Panc1 (cell line): Measurements from ENCODE around the gene IL16. TPM values are rescaled to one million over a fixed set of nuclear protein-coding genes. Genes with fewer than 3 reads are reported as not detected.

Experiments
- ATAC-seq: fragments of 200-7000 bp; cut with Tn5 transposase; 2 replicates; pipeline ENCODE4 v1.9.1; 2020; ENCODE audit warnings: mild to moderate bottlenecking, moderate library complexity
- BruUV-seq: library from RNA; stranded (reverse); fragments of 400-500 nt; replicated peaks from 2 replicates; lab custom pipeline; 2021; lab: Mats Ljungman, UMichigan
- CTCF ChIA-PET: fragments of 300-600 bp; sonication (Branson Sonifier 250); formaldehyde crosslinking; loops from one replicate; lab custom pipeline; 2022; ENCODE audit warnings: antibody characterized with exemption; lab: Charles Lee
- POLR2A ChIA-PET: fragments of 300-600 bp; sonication (Branson Sonifier 250); formaldehyde crosslinking; loops from one replicate; lab custom pipeline; 2022; ENCODE audit warnings: antibody characterized with exemption; lab: Charles Lee
- DNase-seq: peaks from one replicate; pipeline ENCODE4 v3.0.0-alpha.2; 2010; ENCODE audit warnings: low read depth, low spot score
- H3K27ac ChIP-seq: 2 replicates; pipeline ENCODE4 v1.5.1; 2011; ENCODE audit warnings: mild to moderate bottlenecking, low read length, inconsistent platforms
- H3K27me3 ChIP-seq: fragments of 200-500 bp; sonication (Bioruptor generic); 2 replicates; pipeline ENCODE4 v1.6.0; 2014; ENCODE audit warnings: low read length, inconsistent platforms; ENCODE audit not compliant: control insufficient read depth, insufficient read depth
- H3K36me3 ChIP-seq: fragments of 200-500 bp; sonication (Bioruptor generic); 2 replicates; pipeline ENCODE4 v1.5.1; 2014; ENCODE audit warnings: inconsistent platforms, mild to moderate bottlenecking, low read length, moderate library complexity; ENCODE audit not compliant: control insufficient read depth, insufficient read depth
- H3K4me1 ChIP-seq: 2 replicates; pipeline ENCODE4 v1.5.1; 2011; ENCODE audit warnings: inconsistent platforms, mild to moderate bottlenecking, low read length, moderate library complexity; ENCODE audit not compliant: control insufficient read depth, insufficient read depth
- H3K4me3 ChIP-seq, 2 experiments: 2 replicates each; pipeline ENCODE4 v1.5.1; 2011 to 2012; ENCODE audit warnings: low read depth in 2 of 2, low read length in 2 of 2, mild to moderate bottlenecking in 2 of 2, inconsistent platforms in 1 of 2, moderate library complexity in 1 of 2
- H3K9me3 ChIP-seq: fragments of 200-500 bp; sonication (Bioruptor generic); 2 replicates; pipeline ENCODE4 v1.5.1; 2014; ENCODE audit warnings: low read depth, mild to moderate bottlenecking, inconsistent platforms, low read length, moderate library complexity; ENCODE audit not compliant: control insufficient read depth, insufficient read depth
- POLR2AphosphoS5 ChIP-seq: IDR thresholded peaks from 2 replicates; pipeline ENCODE4 v1.6.1; 2012; ENCODE audit warnings: mild to moderate bottlenecking, low read depth, low read length, moderate library complexity
- SIN3A ChIP-seq: IDR thresholded peaks from 2 replicates; pipeline ENCODE4 v1.6.1; 2012; ENCODE audit warnings: low read depth, mild to moderate bottlenecking, low read length, moderate library complexity, borderline replicate concordance; ENCODE audit not compliant: insufficient read depth
- TCF7L2 ChIP-seq: IDR thresholded peaks from 2 replicates; pipeline ENCODE4 v1.6.1; 2011; ENCODE audit warnings: mild to moderate bottlenecking, low read depth, low read length, inconsistent platforms
- in situ Hi-C: cut with HindIII; loops from 2 replicates; pipeline ENCODE4 v1.10.0; 2016; ENCODE audit warnings: low sequenced_read_pairs, low pct_unique_long_range_greater_than_20kb
- intact Hi-C: fragments of 100-400 bp; cut with micrococcal nuclease; formaldehyde crosslinking; loops from one replicate; pipeline ENCODE4 v1.10.0; 2022; ENCODE audit not compliant: unreplicated experiment
- total RNA-seq: library from RNA; stranded (reverse); gene quantifications from one replicate; pipeline ENCODE4 v1.2.1, GENCODE V29; 2021; ENCODE audit not compliant: unreplicated experiment
- TF ChIP-seq, protein P1 (sequence below): fragments of 450-650 bp; IDR thresholded peaks from 2 replicates; pipeline ENCODE4 v1.5.1; 2017; ENCODE audit warnings: mild to moderate bottlenecking
- TF ChIP-seq, protein P2 (sequence below), 2 experiments: IDR thresholded peaks; 2 replicates each; pipeline ENCODE4 v1.6.1; 2011 to 2012; ENCODE audit warnings: low read depth in 2 of 2, control low read depth in 1 of 2, low read length in 1 of 2, mild to moderate bottlenecking in 1 of 2, moderate library complexity in 1 of 2; ENCODE audit not compliant: insufficient read depth in 1 of 2

IL16 gene
- total RNA-seq, 1 experiment from 2014 or later, result 1.0 TPM

DNA sequence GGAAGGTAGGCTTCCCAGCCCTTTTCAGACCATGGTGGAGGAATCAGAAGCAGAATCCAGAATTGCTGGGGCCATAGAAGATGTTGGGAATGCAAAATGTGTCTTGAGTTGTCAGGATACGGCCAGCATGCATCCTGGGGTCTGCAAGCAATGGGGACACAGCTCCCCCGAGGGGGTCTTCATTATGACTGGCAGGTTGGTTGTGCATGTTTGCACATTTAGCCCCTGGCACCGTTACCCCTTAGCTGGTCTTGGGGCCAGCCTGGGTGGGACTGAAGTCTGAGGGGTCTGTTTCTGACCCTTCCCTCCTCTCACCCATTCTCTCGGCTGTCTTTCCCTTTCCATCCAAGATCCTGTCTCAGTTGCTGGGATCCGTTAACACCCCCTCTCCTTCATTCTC, 76.5 kb downstream of the IL16 start:
- Histone ChIP-seq H3K4me3 (no peak overlapping the region), H3K27ac (no peak overlapping the region), H3K4me1 (no peaks in the 10 kb centered on the region), H3K9me3 (no peaks in the 10 kb centered on the region), H3K36me3 (no peaks in the 10 kb centered on the region), H3K27me3 (no peaks in the 10 kb centered on the region; the same call in 1 of the 2 replicates)
- intact Hi-C loops (no loop called here), in situ Hi-C loops (no loop called here)
- ATAC-seq (no peak), DNase-seq (no peak)
- POLR2A ChIA-PET, result interaction anchor here (0.6 kb wide), 1 partner anchor 118 kb away, joined by 3 read pairs; no protein-coding TSS in a partner anchor
- CTCF ChIA-PET, result no interaction called here
- no TSS peak for BruUV-seq
- TF ChIP-seq, protein P1, sequence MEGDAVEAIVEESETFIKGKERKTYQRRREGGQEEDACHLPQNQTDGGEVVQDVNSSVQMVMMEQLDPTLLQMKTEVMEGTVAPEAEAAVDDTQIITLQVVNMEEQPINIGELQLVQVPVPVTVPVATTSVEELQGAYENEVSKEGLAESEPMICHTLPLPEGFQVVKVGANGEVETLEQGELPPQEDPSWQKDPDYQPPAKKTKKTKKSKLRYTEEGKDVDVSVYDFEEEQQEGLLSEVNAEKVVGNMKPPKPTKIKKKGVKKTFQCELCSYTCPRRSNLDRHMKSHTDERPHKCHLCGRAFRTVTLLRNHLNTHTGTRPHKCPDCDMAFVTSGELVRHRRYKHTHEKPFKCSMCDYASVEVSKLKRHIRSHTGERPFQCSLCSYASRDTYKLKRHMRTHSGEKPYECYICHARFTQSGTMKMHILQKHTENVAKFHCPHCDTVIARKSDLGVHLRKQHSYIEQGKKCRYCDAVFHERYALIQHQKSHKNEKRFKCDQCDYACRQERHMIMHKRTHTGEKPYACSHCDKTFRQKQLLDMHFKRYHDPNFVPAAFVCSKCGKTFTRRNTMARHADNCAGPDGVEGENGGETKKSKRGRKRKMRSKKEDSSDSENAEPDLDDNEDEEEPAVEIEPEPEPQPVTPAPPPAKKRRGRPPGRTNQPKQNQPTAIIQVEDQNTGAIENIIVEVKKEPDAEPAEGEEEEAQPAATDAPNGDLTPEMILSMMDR, result no peak
- TF ChIP-seq SIN3A (no peak), POLR2AphosphoS5 (no peak), TCF7L2 (no peak)
- TF ChIP-seq, protein P2, sequence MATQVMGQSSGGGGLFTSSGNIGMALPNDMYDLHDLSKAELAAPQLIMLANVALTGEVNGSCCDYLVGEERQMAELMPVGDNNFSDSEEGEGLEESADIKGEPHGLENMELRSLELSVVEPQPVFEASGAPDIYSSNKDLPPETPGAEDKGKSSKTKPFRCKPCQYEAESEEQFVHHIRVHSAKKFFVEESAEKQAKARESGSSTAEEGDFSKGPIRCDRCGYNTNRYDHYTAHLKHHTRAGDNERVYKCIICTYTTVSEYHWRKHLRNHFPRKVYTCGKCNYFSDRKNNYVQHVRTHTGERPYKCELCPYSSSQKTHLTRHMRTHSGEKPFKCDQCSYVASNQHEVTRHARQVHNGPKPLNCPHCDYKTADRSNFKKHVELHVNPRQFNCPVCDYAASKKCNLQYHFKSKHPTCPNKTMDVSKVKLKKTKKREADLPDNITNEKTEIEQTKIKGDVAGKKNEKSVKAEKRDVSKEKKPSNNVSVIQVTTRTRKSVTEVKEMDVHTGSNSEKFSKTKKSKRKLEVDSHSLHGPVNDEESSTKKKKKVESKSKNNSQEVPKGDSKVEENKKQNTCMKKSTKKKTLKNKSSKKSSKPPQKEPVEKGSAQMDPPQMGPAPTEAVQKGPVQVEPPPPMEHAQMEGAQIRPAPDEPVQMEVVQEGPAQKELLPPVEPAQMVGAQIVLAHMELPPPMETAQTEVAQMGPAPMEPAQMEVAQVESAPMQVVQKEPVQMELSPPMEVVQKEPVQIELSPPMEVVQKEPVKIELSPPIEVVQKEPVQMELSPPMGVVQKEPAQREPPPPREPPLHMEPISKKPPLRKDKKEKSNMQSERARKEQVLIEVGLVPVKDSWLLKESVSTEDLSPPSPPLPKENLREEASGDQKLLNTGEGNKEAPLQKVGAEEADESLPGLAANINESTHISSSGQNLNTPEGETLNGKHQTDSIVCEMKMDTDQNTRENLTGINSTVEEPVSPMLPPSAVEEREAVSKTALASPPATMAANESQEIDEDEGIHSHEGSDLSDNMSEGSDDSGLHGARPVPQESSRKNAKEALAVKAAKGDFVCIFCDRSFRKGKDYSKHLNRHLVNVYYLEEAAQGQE (IDR thresholded peaks at IDR 0.05; ENCODE audit: insufficient read depth in 1 of 2, low read depth in 2 of 2, low read length in 1 of 2), result no peak

DNA sequence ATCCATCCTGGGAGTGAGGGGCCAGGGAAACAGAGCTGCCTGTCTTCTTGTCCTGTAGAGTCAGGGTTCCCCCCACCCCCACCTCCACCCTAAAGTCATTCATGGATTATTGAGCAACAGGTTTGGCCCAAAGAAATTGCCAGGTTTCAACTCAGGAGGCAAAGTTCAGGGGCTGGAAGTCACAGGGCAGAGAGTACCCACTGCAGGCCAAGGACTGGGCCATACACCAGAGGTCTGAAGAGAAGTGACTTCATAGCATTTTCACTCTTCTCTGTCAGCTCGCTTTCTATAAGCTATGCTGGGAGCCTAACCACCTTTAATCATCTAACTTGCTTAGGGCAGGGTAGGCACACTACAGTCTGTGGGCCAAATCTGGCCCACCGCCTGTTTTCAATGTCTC, 77.2 kb downstream of the IL16 start:
- H3K4me3 ChIP-seq, result no peak overlapping the region
- CTCF ChIA-PET, result interaction anchor here (0.6 to 2.2 kb wide), 2 partner anchors 8 to 423 kb away, joined by 5 to 7 read pairs; no protein-coding TSS in a partner anchor
- TF ChIP-seq TCF7L2, result no peak
- H3K27ac ChIP-seq, result no peak overlapping the region
- intact Hi-C loops (no loop called here), in situ Hi-C loops (no loop called here)
- POLR2A ChIA-PET, result interaction anchor here (0.6 kb wide), 1 partner anchor 118 kb away, joined by 3 read pairs; no protein-coding TSS in a partner anchor
- ATAC-seq, result no peak
- no peaks in the 10 kb centered on the region for H3K4me1 ChIP-seq
- H3K27me3 ChIP-seq, result no peaks in the 10 kb centered on the region; the same call in 1 of the 2 replicates
- BruUV-seq, result no TSS peak
- H3K9me3 ChIP-seq, result no peaks in the 10 kb centered on the region
- no peak for DNase-seq
- H3K36me3 ChIP-seq, result no peaks in the 10 kb centered on the region

DNA sequence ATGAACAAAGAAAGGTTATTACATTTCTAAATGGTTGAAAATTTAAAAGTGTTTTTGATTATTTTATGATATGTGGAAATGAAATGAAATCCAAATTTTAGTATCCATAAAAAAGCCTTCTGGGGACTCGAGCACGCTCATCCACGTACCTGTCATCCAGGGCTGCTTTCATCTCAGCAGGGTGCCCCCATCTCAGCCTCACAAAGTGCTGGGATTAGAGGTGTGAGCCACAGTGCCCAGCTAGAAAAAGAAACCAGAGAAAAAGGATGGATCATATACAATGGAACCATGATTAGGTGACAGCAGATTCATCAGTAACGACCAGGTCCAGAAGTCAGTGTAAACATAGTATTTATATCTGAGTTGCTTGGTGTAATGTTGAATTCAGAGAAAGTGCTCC, 77.6 kb downstream of the IL16 start:
- no TSS peak for BruUV-seq
- in situ Hi-C loops, result no loop called here
- Histone ChIP-seq H3K9me3 (no peaks in the 10 kb centered on the region), H3K36me3 (no peaks in the 10 kb centered on the region), H3K27ac (no peak overlapping the region), H3K4me3 (no peak overlapping the region), H3K4me1 (no peaks in the 10 kb centered on the region), H3K27me3 (no peaks in the 10 kb centered on the region; the same call in 1 of the 2 replicates)
- intact Hi-C loops, result no loop called here
- ATAC-seq (no peak), DNase-seq (no peak)
- POLR2A ChIA-PET, result no interaction called here
- no peak for TF ChIP-seq POLR2AphosphoS5
- TF ChIP-seq, protein P2 (IDR thresholded peaks at IDR 0.05; ENCODE audit: insufficient read depth in 1 of 2, low read depth in 2 of 2, low read length in 1 of 2), result no peak
- TF ChIP-seq SIN3A, result no peak
- TF ChIP-seq, protein P1, result no peak
- TF ChIP-seq TCF7L2, result no peak
- CTCF ChIA-PET, result interaction anchor here (0.6 to 2.2 kb wide), 4 partner anchors 8 to 422 kb away, joined by 3 to 7 read pairs (median 4); no protein-coding TSS in a partner anchor
